GM12873 (cell line): ENCODE results near the gene DNPEP.

Experiments used
- TF ChIP-seq, protein P1 (sequence below): IDR thresholded peaks from 2 replicates; pipeline ENCODE4 v1.5.1; 2012; ENCODE audit warnings: low read depth, mild to moderate bottlenecking, moderate library complexity, low read length, control low read depth; ENCODE audit not compliant: insufficient read depth; ENCODE audit errors: missing control alignments

DNPEP gene

DNA sequence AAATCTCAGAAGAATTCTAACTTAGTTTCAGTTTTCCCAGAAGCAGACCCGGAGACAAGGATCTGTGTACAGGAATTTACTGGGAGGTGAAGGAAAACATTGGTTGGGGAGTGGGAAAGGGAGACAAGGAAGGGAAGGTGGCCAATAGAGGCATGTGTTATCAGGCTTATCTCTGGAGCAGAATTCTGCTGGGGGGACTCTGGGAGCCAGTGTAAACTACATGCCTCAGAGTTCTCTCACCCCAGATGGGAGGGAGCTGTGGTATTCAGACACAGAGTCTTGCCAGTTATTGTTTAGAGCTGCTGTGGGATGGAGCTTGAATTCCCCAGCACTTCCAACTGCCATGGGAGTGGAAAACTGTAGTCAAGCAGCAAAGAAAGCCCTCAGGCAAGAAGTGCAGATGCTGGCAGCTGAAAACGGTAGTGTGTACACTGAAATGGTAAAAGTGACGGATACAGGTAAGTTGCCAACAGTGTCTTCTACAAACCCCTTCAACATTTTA is 19.0 kb downstream of the DNPEP start:
- TF ChIP-seq, protein P1, sequence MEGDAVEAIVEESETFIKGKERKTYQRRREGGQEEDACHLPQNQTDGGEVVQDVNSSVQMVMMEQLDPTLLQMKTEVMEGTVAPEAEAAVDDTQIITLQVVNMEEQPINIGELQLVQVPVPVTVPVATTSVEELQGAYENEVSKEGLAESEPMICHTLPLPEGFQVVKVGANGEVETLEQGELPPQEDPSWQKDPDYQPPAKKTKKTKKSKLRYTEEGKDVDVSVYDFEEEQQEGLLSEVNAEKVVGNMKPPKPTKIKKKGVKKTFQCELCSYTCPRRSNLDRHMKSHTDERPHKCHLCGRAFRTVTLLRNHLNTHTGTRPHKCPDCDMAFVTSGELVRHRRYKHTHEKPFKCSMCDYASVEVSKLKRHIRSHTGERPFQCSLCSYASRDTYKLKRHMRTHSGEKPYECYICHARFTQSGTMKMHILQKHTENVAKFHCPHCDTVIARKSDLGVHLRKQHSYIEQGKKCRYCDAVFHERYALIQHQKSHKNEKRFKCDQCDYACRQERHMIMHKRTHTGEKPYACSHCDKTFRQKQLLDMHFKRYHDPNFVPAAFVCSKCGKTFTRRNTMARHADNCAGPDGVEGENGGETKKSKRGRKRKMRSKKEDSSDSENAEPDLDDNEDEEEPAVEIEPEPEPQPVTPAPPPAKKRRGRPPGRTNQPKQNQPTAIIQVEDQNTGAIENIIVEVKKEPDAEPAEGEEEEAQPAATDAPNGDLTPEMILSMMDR = no peak

DNA sequence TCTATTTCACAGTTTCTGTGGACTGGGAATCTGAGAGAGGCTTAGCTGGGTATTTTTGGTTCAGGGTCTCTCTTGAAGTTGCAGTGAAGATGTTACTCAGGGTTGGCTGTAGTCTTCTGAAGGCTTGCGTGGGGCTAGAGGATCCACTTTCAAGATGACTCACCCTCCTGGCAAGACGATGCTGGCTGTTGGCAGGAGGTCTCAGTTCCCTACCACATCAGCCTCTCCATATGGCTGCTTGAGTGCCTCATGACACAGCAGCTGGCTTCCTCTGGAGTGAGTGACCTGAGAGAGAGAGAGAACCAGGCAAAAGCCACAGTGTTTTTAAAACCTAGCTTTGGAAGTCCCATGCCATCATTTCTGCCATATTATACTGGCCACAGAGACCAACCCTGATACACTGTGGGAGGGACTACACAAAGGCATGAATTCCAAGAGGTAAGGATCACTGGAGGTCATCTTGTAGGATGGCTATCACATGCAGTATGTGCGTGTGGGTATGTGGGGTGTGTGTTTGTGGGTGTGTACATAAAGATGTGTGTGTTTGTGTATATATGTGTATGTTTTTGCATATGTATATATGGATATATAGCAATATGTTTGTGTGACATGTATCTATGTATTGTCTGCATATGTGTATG is 25.1 kb downstream of the DNPEP start:
- TF ChIP-seq, protein P1 = no peak

DNA sequence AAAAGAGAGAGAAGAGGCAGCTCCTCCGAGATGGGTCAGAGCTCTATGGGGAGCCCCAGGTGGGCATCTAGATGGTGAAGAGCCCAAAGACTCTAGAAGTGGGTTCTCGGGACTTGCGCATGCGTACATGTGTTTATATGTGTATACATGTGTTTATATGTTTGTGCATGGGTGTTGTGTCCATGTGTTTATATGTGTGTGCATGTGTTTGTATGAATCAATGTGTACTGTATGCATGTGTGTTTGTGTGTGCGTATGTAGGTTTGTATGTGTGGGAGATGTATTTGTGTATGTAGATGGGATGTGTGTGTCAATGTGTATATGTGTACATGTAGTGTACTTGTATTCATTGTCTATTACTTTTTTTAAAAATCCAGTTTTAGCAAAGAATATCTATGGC is 25.6 kb downstream of the DNPEP start:
- TF ChIP-seq, protein P1 = no peak

DNA sequence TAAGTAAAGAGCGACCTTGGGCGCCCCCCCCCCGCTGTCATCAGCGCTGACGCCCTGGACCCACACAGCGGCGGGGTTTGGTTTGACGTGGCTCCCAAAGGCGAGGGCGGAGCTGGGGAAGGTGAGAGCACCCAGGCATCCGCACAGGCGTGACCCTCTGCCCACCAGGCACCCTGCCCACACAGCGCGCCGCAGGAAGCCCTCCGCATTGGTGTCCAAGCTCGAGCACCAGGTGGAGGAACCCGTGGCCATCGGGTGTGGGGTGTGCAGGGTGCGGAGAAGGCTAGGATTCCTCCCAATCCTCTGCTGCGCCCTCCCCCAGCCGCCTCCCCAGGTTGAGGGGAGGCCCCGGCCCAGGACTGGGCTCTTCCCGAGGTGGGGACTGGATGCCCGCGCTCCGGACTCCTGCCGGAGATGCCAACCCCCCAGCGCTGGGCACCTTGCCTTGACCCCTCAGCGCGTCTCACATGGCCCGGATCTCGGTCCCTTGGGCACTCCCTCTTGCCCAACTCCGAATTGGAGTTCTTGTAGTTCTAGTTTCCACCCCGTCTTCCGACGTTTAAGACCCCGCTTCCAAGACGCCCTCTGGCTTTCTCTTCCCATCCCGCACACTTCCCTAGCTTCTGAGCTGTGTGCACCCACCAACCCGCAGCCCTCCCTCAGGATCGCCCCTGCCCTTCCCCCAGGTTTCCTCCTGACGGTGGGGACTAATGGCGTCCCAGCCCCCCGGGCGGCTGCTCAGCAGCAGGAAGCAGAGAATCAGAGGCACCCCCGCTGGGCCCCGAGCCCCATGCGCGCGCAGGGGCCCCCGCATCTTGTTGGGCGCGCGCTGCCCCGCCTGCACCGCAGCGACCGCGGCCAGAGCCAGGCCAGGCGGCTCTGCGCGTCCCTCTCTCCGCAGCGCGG is 29.3 kb downstream of the DNPEP start:
- TF ChIP-seq, protein P1 = no peak

DNA sequence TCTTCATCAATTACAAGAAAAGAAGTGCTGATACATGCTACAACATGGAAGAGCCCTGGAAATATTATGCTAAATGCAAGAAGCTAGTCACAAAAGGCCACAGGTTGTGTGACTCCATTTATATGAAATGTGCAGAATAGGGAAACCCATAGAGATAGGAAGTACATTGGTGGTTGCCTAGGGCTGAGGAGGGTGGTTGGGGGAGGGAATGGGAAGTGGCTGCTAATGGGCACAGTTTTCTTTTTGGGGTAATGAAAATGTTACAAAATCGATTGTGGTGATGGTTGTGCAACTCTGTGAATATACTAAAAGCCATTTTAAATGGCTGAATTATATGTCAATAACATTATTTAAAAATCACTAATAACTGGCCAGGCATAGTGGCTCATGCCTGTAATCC is 30.9 kb downstream of the DNPEP start:
- TF ChIP-seq, protein P1 = no peak

DNA sequence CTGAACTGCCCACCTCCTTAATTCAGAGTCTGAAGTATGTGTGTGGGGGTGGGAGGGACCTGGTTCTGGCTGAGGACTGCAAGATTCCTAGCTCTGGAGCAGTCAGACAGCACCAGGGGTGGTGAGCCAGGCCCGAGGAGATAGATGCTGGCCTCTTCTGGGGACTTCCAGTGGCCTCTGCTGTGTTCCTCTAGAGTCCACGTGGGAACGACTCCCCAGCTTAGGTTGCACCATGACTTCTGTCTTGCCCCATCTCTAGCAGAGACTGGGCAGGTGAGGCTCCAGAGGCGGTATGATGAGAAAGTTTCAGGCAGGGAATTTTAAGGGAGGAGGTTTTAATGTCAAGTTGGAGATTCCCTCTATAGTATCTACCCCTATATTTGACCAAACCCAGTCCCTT is 33.1 kb downstream of the DNPEP start:
- TF ChIP-seq, protein P1 = no peak

DNA sequence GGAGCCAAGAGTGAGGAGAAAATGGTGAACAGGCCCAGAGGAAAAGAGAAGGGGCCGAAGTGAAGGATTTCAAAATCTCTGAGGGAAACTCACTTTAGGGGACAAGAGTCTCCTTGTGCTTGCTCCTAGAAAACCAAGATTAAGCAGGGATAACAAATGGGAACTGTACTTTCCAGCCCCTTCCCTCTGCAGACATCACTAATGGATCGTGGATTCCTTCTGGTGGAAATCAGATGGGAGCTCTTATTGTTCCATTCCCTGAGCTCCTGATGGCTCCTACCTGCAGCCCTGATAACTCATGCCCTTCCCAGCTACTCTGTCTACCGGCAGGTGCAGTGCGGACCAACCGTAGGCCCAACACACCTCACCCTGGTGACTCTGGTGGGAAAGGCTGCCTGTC is 34.6 kb downstream of the DNPEP start:
- TF ChIP-seq, protein P1 = no peak
